SK-N-SH treated with all-trans-retinoic acid at 6 μM for 48 hours (cell line): ENCODE results near the gene APBA2.

ENCODE experiments used
- ATAC-seq: fragments of 200-7000 bp; cut with Tn5 transposase; 3 replicates; pipeline ENCODE4 v1.9.1; 2020; ENCODE audit warnings: mild to moderate bottlenecking, moderate library complexity
- ARNTL ChIP-seq: fragments of 450-650 bp; formaldehyde crosslinking; IDR thresholded peaks from 2 replicates; pipeline ENCODE4 v1.5.0; 2020; ENCODE audit warnings: low read depth, mild to moderate bottlenecking, moderate library complexity, borderline replicate concordance
- BACH2 ChIP-seq: fragments of 250-450 bp; sonication (Bioruptor Pico); IDR thresholded peaks from 2 replicates; pipeline ENCODE4 v1.9.0; 2021; ENCODE audit warnings: mild to moderate bottlenecking, borderline replicate concordance
- CSDC2 ChIP-seq: fragments of 250-450 bp; sonication (Bioruptor Pico); IDR thresholded peaks from 2 replicates; pipeline ENCODE4 v1.5.0; 2020; ENCODE audit warnings: mild to moderate bottlenecking, moderate library complexity
- ESRRG ChIP-seq: fragments of 250-450 bp; sonication (Bioruptor Pico); IDR thresholded peaks from 2 replicates; pipeline ENCODE4 v1.6.1; 2021; ENCODE audit warnings: mild to moderate bottlenecking
- GLIS3 ChIP-seq: fragments of 250-450 bp; sonication (Bioruptor Pico); IDR thresholded peaks from 2 replicates; pipeline ENCODE4 v1.5.0; 2020; ENCODE audit warnings: mild to moderate bottlenecking, moderate library complexity
- ISL1 ChIP-seq: fragments of 250-450 bp; sonication (Bioruptor Pico); IDR thresholded peaks from 2 replicates; pipeline ENCODE4 v2.1.2; 2022; ENCODE audit warnings: mild to moderate bottlenecking, moderate library complexity
- OSR1 ChIP-seq: fragments of 250-450 bp; sonication (Bioruptor Pico); IDR thresholded peaks from 2 replicates; pipeline ENCODE4 v1.8.0; 2022; ENCODE audit warnings: moderate library complexity, mild to moderate bottlenecking, inconsistent platforms
- PPARA ChIP-seq: fragments of 250-450 bp; sonication (Bioruptor Pico); IDR thresholded peaks from 2 replicates; pipeline ENCODE4 v1.5.0; 2020; ENCODE audit warnings: mild to moderate bottlenecking, borderline replicate concordance
- RARB ChIP-seq: fragments of 250-450 bp; sonication (Bioruptor Pico); IDR thresholded peaks from 2 replicates; pipeline ENCODE4 v1.8.0; 2021; ENCODE audit warnings: mild to moderate bottlenecking, moderate library complexity
- TCF4 ChIP-seq: fragments of 250-450 bp; sonication (Bioruptor Pico); IDR thresholded peaks from 2 replicates; pipeline ENCODE4 v1.8.0; 2021; ENCODE audit warnings: mild to moderate bottlenecking, moderate library complexity, borderline replicate concordance
- TOX ChIP-seq: fragments of 250-450 bp; sonication (Bioruptor Pico); IDR thresholded peaks from 2 replicates; pipeline ENCODE4 v1.8.0; 2021; ENCODE audit warnings: mild to moderate bottlenecking, moderate library complexity, borderline replicate concordance
- ZC3H10 ChIP-seq: fragments of 250-450 bp; sonication (Bioruptor Pico); IDR thresholded peaks from 2 replicates; pipeline ENCODE4 v1.5.1; 2021; ENCODE audit warnings: mild to moderate bottlenecking, moderate library complexity
- ZFP3 ChIP-seq: fragments of 250-450 bp; sonication (Bioruptor Pico); IDR thresholded peaks from 2 replicates; pipeline ENCODE4 v1.5.0; 2020; ENCODE audit warnings: mild to moderate bottlenecking, moderate library complexity
- ZFP30 ChIP-seq: fragments of 450-650 bp; formaldehyde crosslinking; IDR thresholded peaks from 2 replicates; pipeline ENCODE4 v1.5.0; 2022; ENCODE audit warnings: mild to moderate bottlenecking, moderate library complexity
- ZNF565 ChIP-seq: fragments of 450-650 bp; formaldehyde crosslinking; conservative IDR thresholded peaks from 2 replicates; pipeline ENCODE4 v1.5.0; 2020; ENCODE audit warnings: low read depth, mild to moderate bottlenecking, moderate library complexity
- ZNF70 ChIP-seq: fragments of 450-650 bp; formaldehyde crosslinking; IDR thresholded peaks from 2 replicates; pipeline ENCODE4 v1.5.0; 2020; ENCODE audit warnings: mild to moderate bottlenecking, moderate library complexity
- ZNF8 ChIP-seq: fragments of 450-650 bp; formaldehyde crosslinking; IDR thresholded peaks from 2 replicates; pipeline ENCODE4 v1.5.0; 2020; ENCODE audit warnings: mild to moderate bottlenecking, moderate library complexity
- TF ChIP-seq, protein P1 (sequence below): fragments of 250-450 bp; sonication (Bioruptor Pico); IDR thresholded peaks from 2 replicates; pipeline ENCODE4 v1.8.0; 2021; ENCODE audit warnings: low read depth, mild to moderate bottlenecking, moderate library complexity, borderline replicate concordance
- TF ChIP-seq, protein P2 (sequence below): fragments of 250-450 bp; sonication (Bioruptor Pico); IDR thresholded peaks from 2 replicates; pipeline ENCODE4 v1.5.0; 2020; ENCODE audit warnings: mild to moderate bottlenecking, moderate library complexity
- TF ChIP-seq, protein P3 (sequence below): fragments of 250-450 bp; sonication (Bioruptor Pico); IDR thresholded peaks from 2 replicates; pipeline ENCODE4 v1.5.1; 2021; ENCODE audit warnings: mild to moderate bottlenecking, moderate library complexity

APBA2 gene

DNA sequence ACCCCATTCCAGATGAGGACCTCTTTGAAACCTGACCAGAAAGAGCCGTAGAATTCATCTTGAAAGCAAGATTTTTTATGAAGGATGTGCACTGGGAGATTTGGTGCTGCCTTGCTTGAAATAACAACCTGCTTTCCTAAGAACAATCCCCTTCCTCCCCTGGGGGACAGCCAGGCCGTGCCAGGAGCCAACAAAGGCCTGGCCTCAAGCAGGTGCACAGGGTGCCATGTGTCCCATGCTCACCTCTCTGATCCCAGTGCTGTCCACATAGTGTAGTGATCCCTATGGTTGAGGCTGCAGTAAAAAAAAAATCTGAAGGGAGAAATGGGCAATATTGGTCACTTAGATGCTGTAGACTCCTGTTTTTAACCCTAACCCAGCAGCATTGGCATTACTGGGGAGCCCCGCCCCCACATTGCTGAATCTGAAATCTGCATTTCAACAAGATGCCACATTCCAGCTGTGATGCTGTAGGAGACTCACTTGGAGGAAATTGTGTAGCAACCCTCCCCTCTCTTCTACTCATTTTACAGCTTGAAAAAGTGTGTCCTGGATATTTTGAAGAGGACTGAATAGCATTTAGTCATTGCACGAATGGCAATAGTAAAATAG, 171.2 kb downstream of the APBA2 start (continued):
- TF ChIP-seq, protein P1, sequence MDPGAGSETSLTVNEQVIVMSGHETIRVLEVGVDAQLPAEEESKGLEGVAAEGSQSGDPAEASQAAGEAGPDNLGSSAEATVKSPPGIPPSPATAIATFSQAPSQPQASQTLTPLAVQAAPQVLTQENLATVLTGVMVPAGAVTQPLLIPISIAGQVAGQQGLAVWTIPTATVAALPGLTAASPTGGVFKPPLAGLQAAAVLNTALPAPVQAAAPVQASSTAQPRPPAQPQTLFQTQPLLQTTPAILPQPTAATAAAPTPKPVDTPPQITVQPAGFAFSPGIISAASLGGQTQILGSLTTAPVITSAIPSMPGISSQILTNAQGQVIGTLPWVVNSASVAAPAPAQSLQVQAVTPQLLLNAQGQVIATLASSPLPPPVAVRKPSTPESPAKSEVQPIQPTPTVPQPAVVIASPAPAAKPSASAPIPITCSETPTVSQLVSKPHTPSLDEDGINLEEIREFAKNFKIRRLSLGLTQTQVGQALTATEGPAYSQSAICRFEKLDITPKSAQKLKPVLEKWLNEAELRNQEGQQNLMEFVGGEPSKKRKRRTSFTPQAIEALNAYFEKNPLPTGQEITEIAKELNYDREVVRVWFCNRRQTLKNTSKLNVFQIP (CRISPR knock-in tag): no peak
- TF ChIP-seq, protein P2, sequence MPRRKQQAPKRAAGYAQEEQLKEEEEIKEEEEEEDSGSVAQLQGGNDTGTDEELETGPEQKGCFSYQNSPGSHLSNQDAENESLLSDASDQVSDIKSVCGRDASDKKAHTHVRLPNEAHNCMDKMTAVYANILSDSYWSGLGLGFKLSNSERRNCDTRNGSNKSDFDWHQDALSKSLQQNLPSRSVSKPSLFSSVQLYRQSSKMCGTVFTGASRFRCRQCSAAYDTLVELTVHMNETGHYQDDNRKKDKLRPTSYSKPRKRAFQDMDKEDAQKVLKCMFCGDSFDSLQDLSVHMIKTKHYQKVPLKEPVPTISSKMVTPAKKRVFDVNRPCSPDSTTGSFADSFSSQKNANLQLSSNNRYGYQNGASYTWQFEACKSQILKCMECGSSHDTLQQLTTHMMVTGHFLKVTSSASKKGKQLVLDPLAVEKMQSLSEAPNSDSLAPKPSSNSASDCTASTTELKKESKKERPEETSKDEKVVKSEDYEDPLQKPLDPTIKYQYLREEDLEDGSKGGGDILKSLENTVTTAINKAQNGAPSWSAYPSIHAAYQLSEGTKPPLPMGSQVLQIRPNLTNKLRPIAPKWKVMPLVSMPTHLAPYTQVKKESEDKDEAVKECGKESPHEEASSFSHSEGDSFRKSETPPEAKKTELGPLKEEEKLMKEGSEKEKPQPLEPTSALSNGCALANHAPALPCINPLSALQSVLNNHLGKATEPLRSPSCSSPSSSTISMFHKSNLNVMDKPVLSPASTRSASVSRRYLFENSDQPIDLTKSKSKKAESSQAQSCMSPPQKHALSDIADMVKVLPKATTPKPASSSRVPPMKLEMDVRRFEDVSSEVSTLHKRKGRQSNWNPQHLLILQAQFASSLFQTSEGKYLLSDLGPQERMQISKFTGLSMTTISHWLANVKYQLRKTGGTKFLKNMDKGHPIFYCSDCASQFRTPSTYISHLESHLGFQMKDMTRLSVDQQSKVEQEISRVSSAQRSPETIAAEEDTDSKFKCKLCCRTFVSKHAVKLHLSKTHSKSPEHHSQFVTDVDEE (CRISPR knock-in tag): no peak
- no peak for TF ChIP-seq RARB
- no peak for TF ChIP-seq ZC3H10 (CRISPR knock-in tag)
- no peak for TF ChIP-seq ARNTL (CRISPR knock-in tag)
- TF ChIP-seq BACH2 (CRISPR knock-in tag): no peak

DNA sequence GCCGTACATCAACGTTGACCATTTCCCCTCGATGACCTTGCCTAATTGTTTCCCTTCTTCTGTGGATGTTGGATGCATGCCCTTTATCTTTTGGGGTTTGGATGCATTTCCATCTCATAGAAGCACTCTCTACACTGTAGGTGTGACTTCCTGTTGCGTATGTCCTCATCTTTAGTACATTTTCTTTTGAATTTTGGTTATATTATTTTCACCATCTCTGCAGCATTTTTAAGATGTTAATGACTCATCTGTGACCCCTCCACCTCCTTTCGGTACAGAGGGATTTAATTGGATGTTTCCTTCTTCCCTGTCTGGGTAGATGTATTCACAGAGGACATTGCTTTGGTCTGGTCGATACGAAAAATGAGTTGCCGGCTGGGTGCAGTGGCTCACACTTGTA, 172.1 kb downstream of the APBA2 start:
- ATAC-seq: no peak
- TF ChIP-seq, protein P3, sequence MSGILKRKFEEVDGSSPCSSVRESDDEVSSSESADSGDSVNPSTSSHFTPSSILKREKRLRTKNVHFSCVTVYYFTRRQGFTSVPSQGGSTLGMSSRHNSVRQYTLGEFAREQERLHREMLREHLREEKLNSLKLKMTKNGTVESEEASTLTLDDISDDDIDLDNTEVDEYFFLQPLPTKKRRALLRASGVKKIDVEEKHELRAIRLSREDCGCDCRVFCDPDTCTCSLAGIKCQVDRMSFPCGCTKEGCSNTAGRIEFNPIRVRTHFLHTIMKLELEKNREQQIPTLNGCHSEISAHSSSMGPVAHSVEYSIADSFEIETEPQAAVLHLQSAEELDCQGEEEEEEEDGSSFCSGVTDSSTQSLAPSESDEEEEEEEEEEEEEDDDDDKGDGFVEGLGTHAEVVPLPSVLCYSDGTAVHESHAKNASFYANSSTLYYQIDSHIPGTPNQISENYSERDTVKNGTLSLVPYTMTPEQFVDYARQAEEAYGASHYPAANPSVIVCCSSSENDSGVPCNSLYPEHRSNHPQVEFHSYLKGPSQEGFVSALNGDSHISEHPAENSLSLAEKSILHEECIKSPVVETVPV (CRISPR knock-in tag): no peak
- no peak for TF ChIP-seq ZNF70 (CRISPR knock-in tag)
- TF ChIP-seq ZNF8: no peak
- no peak for TF ChIP-seq CSDC2 (CRISPR knock-in tag)
- TF ChIP-seq RARB: no peak
- TF ChIP-seq ARNTL (CRISPR knock-in tag): no peak
- TF ChIP-seq, protein P2 (CRISPR knock-in tag): no peak
- TF ChIP-seq ZFP30 (CRISPR knock-in tag): no peak
- TF ChIP-seq ZNF565 (CRISPR knock-in tag): no peak

DNA sequence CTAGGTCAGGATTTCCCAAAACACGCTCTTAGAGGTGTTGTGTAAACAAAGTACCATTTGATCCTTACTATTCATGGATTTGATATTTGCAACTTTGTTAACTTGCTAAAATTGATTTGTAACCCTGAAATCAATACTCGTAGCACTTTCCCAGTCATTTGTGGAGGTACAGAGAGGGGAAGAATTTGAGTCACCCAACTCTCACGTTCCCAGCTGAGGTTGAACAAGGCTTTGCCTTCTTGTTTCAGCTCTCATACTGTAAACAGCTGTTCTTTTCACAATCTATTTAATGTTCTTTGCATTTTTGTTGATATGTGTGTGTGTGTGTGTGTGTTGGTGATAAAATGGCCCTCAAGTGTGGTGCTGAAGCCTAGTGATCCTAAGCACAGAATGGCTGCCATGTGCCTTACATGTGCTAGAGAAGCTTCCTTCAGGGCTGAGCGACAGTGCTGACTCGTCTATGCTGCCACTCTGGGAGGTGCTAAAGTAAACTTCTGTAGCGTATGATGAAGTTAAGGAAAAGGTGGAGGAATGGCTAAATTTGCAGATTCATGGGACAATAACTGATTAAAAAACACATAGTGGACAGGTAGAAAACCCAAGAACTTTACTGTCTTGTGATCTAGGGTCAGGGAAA, 173.2 kb downstream of the APBA2 start:
- TF ChIP-seq ZFP30 (CRISPR knock-in tag) (no peak), ZC3H10 (CRISPR knock-in tag) (no peak), PPARA (CRISPR knock-in tag) (no peak)
- ATAC-seq: no peak

DNA sequence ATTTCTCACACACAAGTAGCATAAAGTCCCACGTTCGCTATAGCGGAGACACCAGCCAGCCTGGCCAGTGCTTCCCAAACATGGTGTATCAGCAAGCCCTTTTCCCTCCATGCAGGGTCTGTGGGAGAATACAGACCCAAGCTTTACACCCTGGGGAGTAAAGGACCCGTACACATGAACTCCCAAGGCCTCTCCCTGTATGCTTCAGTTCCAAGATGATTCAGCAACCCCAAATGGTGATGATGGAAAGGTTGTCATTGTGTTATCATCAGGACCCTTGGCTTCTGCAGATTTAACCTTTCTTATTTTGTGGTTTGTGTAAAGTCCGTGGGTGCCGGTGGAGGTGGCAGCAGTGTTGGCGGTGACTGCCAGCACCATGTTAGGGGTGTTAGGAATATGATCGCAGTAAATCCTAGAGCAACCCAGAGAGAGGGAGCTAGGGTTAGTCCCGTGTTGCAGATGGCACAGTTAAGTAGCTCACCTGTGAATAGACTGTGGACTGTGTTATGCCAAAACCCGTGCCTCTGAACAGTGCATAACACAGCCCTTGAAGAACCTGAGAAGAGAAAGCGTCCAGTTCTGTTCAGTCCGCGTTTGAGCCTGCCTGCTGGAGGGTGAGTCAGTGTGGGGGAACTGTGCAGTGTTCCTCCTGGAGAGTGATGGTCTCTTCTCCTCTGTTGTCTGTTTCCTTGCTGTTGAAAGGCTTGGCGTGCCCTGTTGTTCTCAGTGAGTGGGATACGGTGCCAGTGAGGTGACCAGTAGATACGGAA, 174.3 kb downstream of the APBA2 start:
- ATAC-seq: no peak
- TF ChIP-seq, protein P2 (CRISPR knock-in tag): no peak
- TF ChIP-seq RARB (no peak), GLIS3 (CRISPR knock-in tag) (no peak), TOX (CRISPR knock-in tag) (no peak), ISL1 (CRISPR knock-in tag) (no peak), ESRRG (no peak), ZFP3 (CRISPR knock-in tag) (no peak), TCF4 (CRISPR knock-in tag) (no peak), OSR1 (CRISPR knock-in tag) (no peak), ZNF70 (CRISPR knock-in tag) (no peak), CSDC2 (CRISPR knock-in tag) (no peak)
- TF ChIP-seq, protein P3 (CRISPR knock-in tag): no peak
